Karpas-422 (cell line): ENCODE measurements around the gene MOGAT2. TPM values are rescaled to one million over a fixed set of nuclear protein-coding genes. Genes with fewer than 3 reads are reported as not detected.

Experiments used
- small RNA-seq: library from RNA; depleted of rRNA; stranded (forward); fragments of <200 nt; gene quantifications from one replicate; pipeline ENCODE3, GENCODE V24; 2014
- total RNA-seq: library from RNA; depleted of rRNA; stranded (reverse); fragments of >200 nt; shearing (Covaris generic); gene quantifications from 2 replicates; pipeline ENCODE4 v1.2.3, GENCODE V29; 2014; ENCODE audit warnings: low replicate concordance; rRNA removed

The MOGAT2 gene
- total RNA-seq, 1 experiment from 2014 or later, result not detected

Small RNAs within 50 kb of the gene (small RNA-seq; reads per million reads assigned to genes)
- gene RN7SL786P, result not detected

Other genes starting within 250 kb of the MOGAT2 start
- gene GDPD5, start 191.9 kb upstream of the MOGAT2 start, total RNA-seq, result 137 and 237 TPM in 2 replicates
- gene SERPINH1, start 155.6 kb upstream of the MOGAT2 start, total RNA-seq, result 10.5 and 16.1 TPM in 2 replicates
- 3.0 and 4.9 TPM in 2 replicates for gene MAP6, start 48.8 kb upstream of the MOGAT2 start, total RNA-seq
- gene DGAT2, start 50.9 kb downstream of the MOGAT2 start, total RNA-seq, result 1.9 and 3.7 TPM in 2 replicates
- gene UVRAG, start 97.4 kb downstream of the MOGAT2 start, total RNA-seq, result 35.4 and 52.7 TPM in 2 replicates